Mesodermal cell (in vitro differentiated cells): ENCODE measurements around the gene DAB1.

ENCODE experiments used
- H3K27ac ChIP-seq: 2 replicates; pipeline ENCODE4 v1.7.0; 2013; ENCODE audit warnings: mild to moderate bottlenecking, low read depth, low read length, moderate library complexity; ENCODE audit not compliant: severe bottlenecking
- H3K36me3 ChIP-seq: 2 replicates; pipeline ENCODE4 v1.7.1; 2013; ENCODE audit warnings: mild to moderate bottlenecking, low read length, moderate library complexity; ENCODE audit not compliant: control insufficient read depth, insufficient read depth
- H3K4me1 ChIP-seq: one replicate; pipeline ENCODE4 v1.7.1; 2013; ENCODE audit warnings: mild to moderate bottlenecking, low read length; ENCODE audit not compliant: insufficient read depth, control insufficient read depth, poor library complexity, severe bottlenecking
- H3K4me3 ChIP-seq: 2 replicates; pipeline ENCODE4 v1.7.0; 2013; ENCODE audit warnings: low read length, control low read depth, mild to moderate bottlenecking; ENCODE audit not compliant: insufficient read depth, poor library complexity, severe bottlenecking; ENCODE audit errors: extremely low read depth
- H3K9me3 ChIP-seq: 2 replicates; pipeline ENCODE4 v1.7.1; 2013; ENCODE audit warnings: mild to moderate bottlenecking, low read length, moderate library complexity; ENCODE audit not compliant: control insufficient read depth
- WGBS, 2 experiments: methylation state at CpG; one replicate each; pipeline ENCODE4 v1.1.5; 2013; ENCODE audit warnings: missing lambda C conversion rate in 2 of 2; ENCODE audit not compliant: insufficient coverage in 2 of 2; 5-methylcytosine and 5-hydroxymethylcytosine counted together

The DAB1 gene

DNA sequence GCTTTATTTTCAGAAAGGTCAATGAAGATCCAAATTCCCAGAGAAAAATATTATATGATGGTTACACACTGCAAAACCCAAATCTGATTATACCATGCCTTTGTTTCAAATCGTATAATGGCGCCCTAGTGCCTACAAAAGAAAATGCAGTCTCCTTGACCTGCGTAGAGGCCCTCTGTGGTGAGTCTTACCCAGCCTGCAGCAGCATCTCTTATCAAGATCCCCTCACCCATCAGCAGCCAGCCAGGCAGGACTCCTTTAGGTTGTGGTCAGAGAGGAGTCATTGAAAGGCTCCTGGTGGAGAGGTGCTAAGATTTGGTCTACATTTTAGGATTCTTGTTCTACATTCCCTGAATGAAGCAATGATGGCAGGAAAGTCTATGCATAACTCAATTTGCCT, 23.7 kb upstream of the DAB1 start:
- no peak overlapping the region for H3K4me3 ChIP-seq
- no peaks in the 10 kb centered on the region for H3K9me3 ChIP-seq
- no peaks in the 10 kb centered on the region for H3K36me3 ChIP-seq
- H3K27ac ChIP-seq = no peak overlapping the region
- WGBS, 2 experiments = 92 to 100% methylated on average over 2 of the region's 3 CpGs
- H3K4me1 ChIP-seq = peaks cover 3% of the 10 kb centered on the region

GRCh38 chr1:57443004-57443403, 19.1 kb upstream of the DAB1 start:
- no peak overlapping the region for H3K27ac ChIP-seq
- no peaks in the 10 kb centered on the region for H3K9me3 ChIP-seq
- peaks cover 3% of the 10 kb centered on the region for H3K4me1 ChIP-seq
- H3K36me3 ChIP-seq = no peaks in the 10 kb centered on the region
- no peak overlapping the region for H3K4me3 ChIP-seq

DNA sequence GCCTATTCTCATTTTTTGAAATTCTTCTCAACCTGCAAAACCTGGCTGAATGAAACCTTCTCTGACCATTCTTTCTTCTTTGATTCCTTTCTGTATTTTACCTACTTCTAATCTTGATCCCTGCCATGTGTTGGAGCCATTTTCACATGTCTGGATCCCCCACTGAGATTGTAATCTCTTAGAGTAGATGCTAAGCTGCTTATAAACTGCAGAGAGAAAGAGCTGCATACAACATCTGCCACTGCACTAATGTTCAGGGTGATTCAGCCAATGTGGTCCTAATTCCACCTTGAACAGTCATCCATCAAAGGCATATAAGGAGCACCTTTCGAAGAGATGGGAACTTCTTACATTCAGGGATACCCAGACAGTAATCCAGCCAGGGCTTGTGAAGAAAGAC, 16.2 kb upstream of the DAB1 start:
- H3K9me3 ChIP-seq = no peaks in the 10 kb centered on the region
- H3K4me1 ChIP-seq = no peaks in the 10 kb centered on the region
- H3K27ac ChIP-seq = no peak overlapping the region
- H3K4me3 ChIP-seq = no peak overlapping the region
- WGBS, 2 experiments = 80 to 83% methylated on average over 1 of the region's 1 CpG
- no peaks in the 10 kb centered on the region for H3K36me3 ChIP-seq

GRCh38 chr1:57431400-57431799, 7.5 kb upstream of the DAB1 start:
- Histone ChIP-seq H3K4me1 (no peaks in the 10 kb centered on the region), H3K9me3 (no peaks in the 10 kb centered on the region), H3K27ac (no peak overlapping the region), H3K36me3 (no peaks in the 10 kb centered on the region), H3K4me3 (no peak overlapping the region)
- WGBS, 2 experiments = 96 to 100% methylated on average over 2 of the region's 5 CpGs

GRCh38 chr1:57424231-57425027, 569 bp upstream of the DAB1 start:
- Histone ChIP-seq H3K27ac (no peak overlapping the region), H3K4me1 (no peaks in the 10 kb centered on the region), H3K36me3 (no peaks in the 10 kb centered on the region), H3K9me3 (no peaks in the 10 kb centered on the region), H3K4me3 (peak overlapping the region; percentile 66)
- WGBS, 2 experiments = 3 to 4% methylated on average over 31 to 46 of the region's 63 CpGs

GRCh38 chr1:57423135-57423655, 665 bp downstream of the DAB1 start:
- WGBS, 2 experiments = 0 to 1% methylated on average over 16 to 36 of the region's 36 CpGs
- Histone ChIP-seq H3K4me3 (peak overlapping the region; percentile 66), H3K27ac (peak overlapping the region; percentile 39), H3K4me1 (no peaks in the 10 kb centered on the region), H3K9me3 (no peaks in the 10 kb centered on the region), H3K36me3 (no peaks in the 10 kb centered on the region)

- no peaks in the 10 kb centered on the region for H3K4me1 ChIP-seq
- peak overlapping the region; percentile 39 for H3K27ac ChIP-seq
- H3K36me3 ChIP-seq = no peaks in the 10 kb centered on the region
- H3K4me3 ChIP-seq = peak overlapping the region; percentile 66
- WGBS, 2 experiments = 0% methylated on average over 43 to 44 of the region's 66 CpGs
- no peaks in the 10 kb centered on the region for H3K9me3 ChIP-seq
These were observed 1.4 kb downstream of the DAB1 start for GRCh38 chr1:57422271-57423134.

GRCh38 chr1:57421806-57422205, 2.1 kb downstream of the DAB1 start:
- WGBS, 2 experiments = no CpG with 5 or more reads among the region's 10 CpGs
- no peaks in the 10 kb centered on the region for H3K9me3 ChIP-seq
- H3K27ac ChIP-seq = no peak overlapping the region

DNA sequence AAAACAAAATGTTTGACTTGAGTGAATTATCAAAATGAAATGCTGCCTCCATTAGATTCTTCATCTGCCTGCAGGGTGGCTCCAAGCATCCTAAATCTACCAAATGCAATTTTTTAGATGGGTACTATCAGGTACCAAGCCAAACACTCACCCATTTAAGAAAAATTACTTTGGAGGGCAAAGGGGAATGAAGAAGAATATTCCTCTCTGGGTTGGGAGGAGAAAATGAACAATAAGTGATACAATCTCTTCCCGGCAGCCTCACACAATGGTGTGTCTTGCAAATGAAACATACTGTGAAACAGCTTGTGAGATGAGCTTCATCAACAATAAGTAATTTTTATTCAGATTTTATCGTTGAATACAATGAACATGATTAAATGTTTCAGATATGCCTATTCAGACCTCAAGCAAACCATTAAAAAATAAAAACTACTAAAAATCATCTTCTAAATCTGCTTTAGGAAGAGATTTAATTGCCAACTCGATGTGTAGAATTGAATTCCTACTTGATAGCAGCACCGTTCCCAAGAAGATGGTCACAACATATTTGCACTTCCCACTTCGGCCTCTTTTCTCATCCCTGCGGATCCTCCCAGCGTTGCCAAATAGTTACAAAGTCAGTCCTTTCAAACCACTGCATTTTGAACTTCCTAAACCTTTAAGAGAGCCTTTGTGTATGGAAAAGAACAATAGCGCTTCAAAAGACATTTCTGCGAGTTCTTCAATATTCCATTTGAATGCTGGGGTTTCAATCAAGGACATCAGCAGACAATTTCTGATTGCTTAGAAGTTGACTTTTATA, 2.7 kb downstream of the DAB1 start:
- WGBS, 2 experiments = 0 to 5% methylated on average over 2 to 6 of the region's 9 CpGs
- H3K4me3 ChIP-seq = no peak overlapping the region

More at GRCh38 chr1:57421806-57422205, 2.1 kb downstream of the DAB1 start:
- Histone ChIP-seq H3K36me3 (no peaks in the 10 kb centered on the region), H3K4me1 (no peaks in the 10 kb centered on the region), H3K4me3 (peak overlapping the region; percentile 66)

GRCh38 chr1:57418971-57419370, 4.9 kb downstream of the DAB1 start:
- Histone ChIP-seq H3K4me3 (no peak overlapping the region), H3K36me3 (no peaks in the 10 kb centered on the region), H3K4me1 (no peaks in the 10 kb centered on the region), H3K27ac (no peak overlapping the region), H3K9me3 (peaks cover under 1% of the 10 kb centered on the region)
- 100% methylated on average over 1 of the region's 4 CpGs for WGBS, 2 experiments

More for the DNA sequence above, 2.7 kb downstream of the DAB1 start:
- Histone ChIP-seq H3K27ac (no peak overlapping the region), H3K9me3 (no peaks in the 10 kb centered on the region), H3K4me1 (no peaks in the 10 kb centered on the region), H3K36me3 (no peaks in the 10 kb centered on the region)
